Measurements from ENCODE around the gene ARHGEF37. TPM values are rescaled to one million over a fixed set of nuclear protein-coding genes. Genes with fewer than 3 reads are reported as not detected.
A peak's percentile ranks its signal among the peaks of the same experiment; 100 is the strongest.

Gene ARHGEF37
- total RNA-seq, 2 experiments from 2014 or later = 1.4 TPM; not detected in 1

GRCh38 chr5:149550268-149550583 lies 31.1 kb upstream of the ARHGEF37 start:
- H3K4me1 ChIP-seq (ENCODE audit: insufficient read depth, low read length, poor library complexity, severe bottlenecking) = peaks cover 32% of the 10 kb centered on the region
- peaks cover 16% of the 10 kb centered on the region; the same call in 1 of the 2 replicates for H4K20me1 ChIP-seq (ENCODE audit: insufficient read depth, low read length)
- BruUV-seq (replicated peaks) = TSS peak; percentile 64
- intact Hi-C loops (cut with micrococcal nuclease; ENCODE audit: unreplicated experiment) = loop anchor here (5.0 kb wide), 3 partner anchors 203 to 718 kb away; partner anchors contain the start of genes GRPEL2, HMGXB3 and TIGD6
- CTCF ChIA-PET (ENCODE audit: unreplicated experiment) = interaction anchor here (0.5 kb wide), 1 partner anchor 105 kb away, joined by 3 read pairs; no protein-coding TSS in a partner anchor
- no peak for DNase-seq (ENCODE audit: low spot score)
- H3K9me2 ChIP-seq (ENCODE audit: insufficient read depth, low read length) = no peaks in the 10 kb centered on the region
- no peak overlapping the region for H2AFZ ChIP-seq (ENCODE audit: low read length)
- H3K36me3 ChIP-seq (ENCODE audit: insufficient read depth, low read length) = peaks cover 58% of the 10 kb centered on the region
- H3K79me2 ChIP-seq (ENCODE audit: insufficient read depth, low read depth, low read length) = peaks cover 69% of the 10 kb centered on the region
- peak overlapping the region; percentile 98 for H3K4me3 ChIP-seq (ENCODE audit: low read depth, low read length, poor library complexity, severe bottlenecking)
- peak overlapping the region; percentile 88 for H3K4me2 ChIP-seq (ENCODE audit: low read length)
- TF ChIP-seq CTCF (conservative IDR thresholded peaks at IDR 0.05; ENCODE audit: low read length) (no peak), EZH2phosphoT487 (IDR thresholded peaks at IDR 0.05; ENCODE audit: borderline replicate concordance, low read depth, low read length) (no peak)
- POLR2A ChIA-PET = interaction anchor here (0.6 to 3.1 kb wide), 13 partner anchors 12 to 206 kb away, joined by 3 to 14 read pairs (median 5); partner anchors contain the start of genes GRPEL2 and PCYOX1L
- H3K27ac ChIP-seq (ENCODE audit: low read depth, low read length, poor library complexity, severe bottlenecking) = peak overlapping the region; percentile 83
- H3K9me3 ChIP-seq (ENCODE audit: low read length) = no peaks in the 10 kb centered on the region

GRCh38 chr5:149550594-149551226 lies 30.6 kb upstream of the ARHGEF37 start:
- H3K4me2 ChIP-seq (ENCODE audit: low read length) = peak overlapping the region; percentile 88
- no peaks in the 10 kb centered on the region for H3K9me3 ChIP-seq (ENCODE audit: low read length)
- BruUV-seq (replicated peaks) = no TSS peak
- H2AFZ ChIP-seq (ENCODE audit: low read length) = no peak overlapping the region; the same call in 1 of the 2 replicates
- intact Hi-C loops (cut with micrococcal nuclease; ENCODE audit: unreplicated experiment) = loop anchor here (1.0 to 5.0 kb wide), 4 partner anchors 68 to 718 kb away; partner anchors contain the start of genes GRPEL2, HMGXB3 and TIGD6
- H3K4me1 ChIP-seq (ENCODE audit: insufficient read depth, low read length, poor library complexity, severe bottlenecking) = peaks cover 32% of the 10 kb centered on the region
- CTCF ChIA-PET (ENCODE audit: unreplicated experiment) = interaction anchor here (0.5 to 0.6 kb wide), 2 partner anchors 29 to 105 kb away, joined by 3 read pairs; no protein-coding TSS in a partner anchor
- H4K20me1 ChIP-seq (ENCODE audit: insufficient read depth, low read length) = peaks cover 16% of the 10 kb centered on the region; the same call in 1 of the 2 replicates
- POLR2A ChIA-PET = interaction anchor here (0.5 to 3.1 kb wide), 17 partner anchors 11 to 206 kb away, joined by 3 to 14 read pairs (median 5); partner anchors contain the start of genes GRPEL2 and PCYOX1L
- peak overlapping the region; percentile 98 for H3K4me3 ChIP-seq (ENCODE audit: low read depth, low read length, poor library complexity, severe bottlenecking)
- peak; percentile 43 for DNase-seq (ENCODE audit: low spot score)
- no peak for TF ChIP-seq EZH2phosphoT487 (IDR thresholded peaks at IDR 0.05; ENCODE audit: borderline replicate concordance, low read depth, low read length)
- no peak for TF ChIP-seq CTCF (conservative IDR thresholded peaks at IDR 0.05; ENCODE audit: low read length)
- peaks cover 53% of the 10 kb centered on the region for H3K36me3 ChIP-seq (ENCODE audit: insufficient read depth, low read length)
- H3K9me2 ChIP-seq (ENCODE audit: insufficient read depth, low read length) = no peaks in the 10 kb centered on the region
- H3K79me2 ChIP-seq (ENCODE audit: insufficient read depth, low read depth, low read length) = peaks cover 64% of the 10 kb centered on the region
- peak overlapping the region; percentile 83 for H3K27ac ChIP-seq (ENCODE audit: low read depth, low read length, poor library complexity, severe bottlenecking)

All from OCI-LY7 (cell line).